H1 (cell line): ENCODE data around the gene MYL11. TPM values are rescaled to one million over a fixed set of nuclear protein-coding genes. Genes with fewer than 3 reads are reported as not detected.
A peak's percentile ranks its signal among the peaks of the same experiment; 100 is the strongest.

Experiments
- CTCF ChIA-PET: fragments of 300-600 bp; sonication (Branson Sonifier 250); formaldehyde crosslinking; loops from one replicate; lab custom pipeline; 2021; ENCODE audit not compliant: partially characterized antibody; lab: Charles Lee
- POLR2A ChIA-PET: fragments of 300-600 bp; sonication (Branson Sonifier 250); formaldehyde crosslinking; loops from one replicate; lab custom pipeline; 2021; ENCODE audit warnings: inconsistent platforms; ENCODE audit not compliant: partially characterized antibody; lab: Charles Lee
- DNase-seq, 2 experiments: peaks; one replicate each; pipeline versions ENCODE4 v3.0.0 to v3.0.0-alpha.2; 2010 to 2022; ENCODE audit warnings: low spot score in 2 of 2, low read depth in 1 of 2, mixed read lengths in 1 of 2
- FAIRE-seq: peaks from 2 replicates; lab custom pipeline; 2011; peaks lifted over from hg19 to GRCh38; lab: Jason Lieb, UNC
- H2AFZ ChIP-seq: 2 replicates; pipeline ENCODE4 v1.8.1; 2012; ENCODE audit warnings: low read length, inconsistent platforms
- H2AK5ac ChIP-seq: 2 replicates; pipeline ENCODE4 v1.6.1; 2013; ENCODE audit warnings: low read depth, low read length
- H2BK120ac ChIP-seq: replicated peaks from 2 replicates; pipeline ENCODE3; 2013; ENCODE audit warnings: low read depth, low read length, inconsistent platforms
- H2BK12ac ChIP-seq: 2 replicates; pipeline ENCODE4 v1.6.1; 2013; ENCODE audit warnings: low read depth, low read length
- H2BK15ac ChIP-seq: 2 replicates; pipeline ENCODE4 v1.6.1; 2013; ENCODE audit warnings: low read length
- H2BK20ac ChIP-seq: 2 replicates; pipeline ENCODE4 v1.6.1; 2013; ENCODE audit warnings: low read length
- H2BK5ac ChIP-seq: 2 replicates; pipeline ENCODE4 v1.6.1; 2013; ENCODE audit warnings: low read depth, low read length
- H3K14ac ChIP-seq: 2 replicates; pipeline ENCODE4 v1.6.1; 2013; ENCODE audit warnings: inconsistent platforms; ENCODE audit not compliant: insufficient read length
- H3K18ac ChIP-seq: 2 replicates; pipeline ENCODE4 v1.6.1; 2013; ENCODE audit warnings: low read length; ENCODE audit errors: extremely low read depth
- H3K23ac ChIP-seq: 2 replicates; pipeline ENCODE4 v1.6.1; 2013; ENCODE audit warnings: inconsistent platforms; ENCODE audit not compliant: insufficient read length
- H3K23me2 ChIP-seq: 2 replicates; pipeline ENCODE4 v1.6.1; 2013; ENCODE audit warnings: low read depth, low read length
- H3K27ac ChIP-seq: 2 replicates; pipeline ENCODE4 v1.6.1; 2011; ENCODE audit warnings: low read depth, low read length, inconsistent platforms
- H3K27me3 ChIP-seq, 4 experiments: replicated peaks in 1 of 4; 1 replicate in 1 of 4; 2 replicates in 3 of 4; pipeline versions ENCODE4 v1.6.1 to v1.8.1; 2011 to 2013; ENCODE audit warnings: low read length in 3 of 4, mild to moderate bottlenecking in 3 of 4, inconsistent platforms in 2 of 4, mixed read lengths in 2 of 4, moderate library complexity in 1 of 4; ENCODE audit not compliant: control insufficient read depth in 3 of 4, insufficient read depth in 3 of 4; ENCODE audit errors: extremely low read depth in 1 of 4
- H3K36me3 ChIP-seq, 4 experiments: 2 replicates each; pipeline versions ENCODE4 v1.6.1 to v1.8.1; 2011 to 2013; ENCODE audit warnings: mild to moderate bottlenecking in 4 of 4, low read length in 3 of 4, moderate library complexity in 2 of 4, control low read depth in 1 of 4, inconsistent platforms in 1 of 4; ENCODE audit not compliant: insufficient read depth in 4 of 4, control insufficient read depth in 2 of 4
- H3K4ac ChIP-seq: replicated peaks from 2 replicates; pipeline ENCODE3; 2013; ENCODE audit warnings: low read length, low read depth, mixed read lengths, inconsistent platforms; ENCODE audit not compliant: insufficient read length
- H3K4me1 ChIP-seq, 4 experiments: replicated peaks in 1 of 4; 1 replicate in 1 of 4; 2 replicates in 3 of 4; pipeline versions ENCODE4 v1.6.1 to v1.8.1; 2011 to 2013; ENCODE audit warnings: low read length in 3 of 4, inconsistent platforms in 2 of 4, mixed read lengths in 1 of 4; ENCODE audit not compliant: insufficient read depth in 4 of 4, control insufficient read depth in 3 of 4
- H3K4me2 ChIP-seq, 2 experiments: 2 replicates each; pipeline versions ENCODE4 v1.6.1 to v1.8.1; 2011 to 2013; ENCODE audit warnings: low read depth in 2 of 2, low read length in 2 of 2, control low read depth in 1 of 2, inconsistent platforms in 1 of 2, mild to moderate bottlenecking in 1 of 2; ENCODE audit not compliant: insufficient read depth in 1 of 2
- H3K4me3 ChIP-seq, 4 experiments: fragments of 200-600, 300-600 bp in 1 of 4; sonication (generic), shearing (Covaris generic), sonication (Bioruptor Twin) in 1 of 4; 2 replicates each; pipeline versions ENCODE4 v1.5.1 to v1.8.1; 2011 to 2016; ENCODE audit warnings: low read length in 4 of 4, low read depth in 3 of 4, control low read depth in 2 of 4, inconsistent platforms in 2 of 4, mild to moderate bottlenecking in 2 of 4, mixed read lengths in 1 of 4, moderate library complexity in 1 of 4; ENCODE audit not compliant: insufficient read depth in 2 of 4; ENCODE audit errors: extremely low read depth in 1 of 4
- H3K56ac ChIP-seq: replicated peaks from 2 replicates; pipeline ENCODE3; 2013; ENCODE audit warnings: low read depth, mild to moderate bottlenecking, mixed read lengths, low read length, inconsistent platforms; ENCODE audit not compliant: insufficient read length
- H3K79me1 ChIP-seq: 2 replicates; pipeline ENCODE4 v1.6.1; 2013; ENCODE audit warnings: low read depth, low read length, control low read depth
- H3K79me2 ChIP-seq, 2 experiments: 2 replicates each; pipeline versions ENCODE4 v1.6.1 to v1.8.1; 2012 to 2013; ENCODE audit warnings: low read length in 2 of 2, mild to moderate bottlenecking in 2 of 2, inconsistent platforms in 1 of 2; ENCODE audit not compliant: insufficient read depth in 2 of 2, control insufficient read depth in 1 of 2
- H3K9ac ChIP-seq, 4 experiments: replicated peaks in 1 of 4; 1 replicate in 1 of 4; 2 replicates in 3 of 4; pipeline versions ENCODE4 v1.6.1 to v1.8.1; 2011 to 2013; ENCODE audit warnings: low read depth in 3 of 4, low read length in 3 of 4, control low read depth in 2 of 4, mild to moderate bottlenecking in 2 of 4, moderate library complexity in 2 of 4, inconsistent platforms in 1 of 4; ENCODE audit errors: extremely low read depth in 1 of 4
- H3K9me3 ChIP-seq, 2 experiments: 2 replicates each; pipeline versions ENCODE4 v1.6.1 to v1.8.1; 2012 to 2013; ENCODE audit warnings: mild to moderate bottlenecking in 2 of 2, moderate library complexity in 2 of 2, control low read depth in 1 of 2, inconsistent platforms in 1 of 2, low read depth in 1 of 2, low read length in 1 of 2, mixed read lengths in 1 of 2; ENCODE audit not compliant: insufficient read depth in 2 of 2
- H4K20me1 ChIP-seq, 2 experiments: replicated peaks in 1 of 2; 2 replicates each; pipeline versions ENCODE3 to v1.8.1; 2011 to 2013; ENCODE audit warnings: inconsistent platforms in 2 of 2, low read length in 2 of 2, mild to moderate bottlenecking in 1 of 2; ENCODE audit not compliant: insufficient read depth in 2 of 2, control insufficient read depth in 1 of 2
- H4K5ac ChIP-seq: 2 replicates; pipeline ENCODE4 v1.6.1; 2013; ENCODE audit warnings: low read length, low read depth, mixed read lengths, inconsistent platforms; ENCODE audit not compliant: insufficient read length
- H4K8ac ChIP-seq: 2 replicates; pipeline ENCODE4 v1.8.0; 2013; ENCODE audit warnings: mild to moderate bottlenecking, moderate library complexity, low read length, inconsistent platforms; ENCODE audit not compliant: insufficient read depth; ENCODE audit errors: extremely low read depth
- H4K91ac ChIP-seq: replicated peaks from 2 replicates; pipeline ENCODE3; 2013; ENCODE audit warnings: low read length, mixed read lengths, inconsistent platforms; ENCODE audit not compliant: insufficient read length
- CTCF ChIP-seq, 3 experiments: IDR thresholded peaks; 1 replicate in 2 of 3; 2 replicates in 1 of 3; pipeline versions ENCODE4 v1.5.1 to v1.6.1; 2011; ENCODE audit warnings: low read length in 3 of 3, mild to moderate bottlenecking in 3 of 3, inconsistent platforms in 2 of 3, low read depth in 1 of 3, moderate library complexity in 1 of 3; ENCODE audit not compliant: insufficient read depth in 1 of 3; ENCODE audit errors: control extremely low read depth in 1 of 3
- HDAC2 ChIP-seq, 2 experiments: fragments of 300-600 bp in 1 of 2; sonication (generic) in 1 of 2; IDR thresholded peaks; 2 replicates each; pipeline ENCODE4 v1.6.1; 2011 to 2012; ENCODE audit warnings: low read depth in 2 of 2, low read length in 2 of 2, mild to moderate bottlenecking in 2 of 2, moderate library complexity in 2 of 2, borderline replicate concordance in 1 of 2, inconsistent platforms in 1 of 2
- POU5F1 ChIP-seq: IDR thresholded peaks from 2 replicates; pipeline ENCODE4 v1.6.1; 2011; ENCODE audit warnings: low read depth, mild to moderate bottlenecking, low read length, moderate library complexity
- TAF7 ChIP-seq: optimal IDR thresholded peaks from 2 replicates; pipeline ENCODE3; 2011; ENCODE audit warnings: low read depth, mild to moderate bottlenecking, inconsistent platforms, low read length, moderate library complexity, borderline replicate concordance
- TCF12 ChIP-seq: IDR thresholded peaks from 2 replicates; pipeline ENCODE4 v1.6.1; 2011; ENCODE audit warnings: low read depth, mild to moderate bottlenecking, low read length
- TEAD4 ChIP-seq: IDR thresholded peaks from 2 replicates; pipeline ENCODE4 v1.6.1; 2012; ENCODE audit warnings: low read depth, low read length, inconsistent platforms, mixed read lengths
- YY1 ChIP-seq: IDR thresholded peaks from 2 replicates; pipeline ENCODE4 v1.6.1; 2011; ENCODE audit warnings: low read depth, mild to moderate bottlenecking, low read length
- WGBS, 2 experiments: shearing (Covaris generic) in 1 of 2; methylation state at CpG; one replicate each; pipeline versions ENCODE4 v1.1.6 to v1.1.7; 2013 to 2015; ENCODE audit warnings: low lambda C conversion rate in 2 of 2, mixed read lengths in 2 of 2, inconsistent platforms in 1 of 2, low coverage in 1 of 2, missing lambda C conversion rate in 1 of 2; ENCODE audit not compliant: insufficient replicate concordance in 2 of 2, insufficient coverage in 1 of 2, insufficient read length in 1 of 2; ENCODE audit errors: extremely low coverage in 1 of 2, missing lambda C conversion rate in 1 of 2; 5-methylcytosine and 5-hydroxymethylcytosine counted together
- polyA plus RNA-seq, 7 experiments: library from polyadenylated mRNA; depleted of rRNA in 3 of 7; stranded (reverse) in 5 of 7; unstranded in 2 of 7; fragments of >200 nt in 5 of 7; fragments of 200-250 nt in 2 of 7; gene quantifications; 1 replicate in 5 of 7; 2 replicates in 1 of 7; 4 replicates in 1 of 7; pipeline versions ENCODE4 v1.2.1 to v1.2.3, GENCODE V29; 2011 to 2013; ENCODE audit warnings: missing spikeins in 2 of 7, mixed read lengths in 2 of 7
- total RNA-seq: library from RNA; stranded (reverse); fragmentation: NEBNext Ultra II Directional; extraction: Animal tissue kit (Norgen Biotek cat#: 25700); gene quantifications from 2 replicates; pipeline ENCODE4 v1.2.1, GENCODE V29; 2021

MYL11 gene
- total and polyA plus RNA-seq, 2 of the 8 experiments (the other 6 are each of a cell fraction or from before 2014, with no cell fraction given) = 1.2 to 1.4 TPM

DNA sequence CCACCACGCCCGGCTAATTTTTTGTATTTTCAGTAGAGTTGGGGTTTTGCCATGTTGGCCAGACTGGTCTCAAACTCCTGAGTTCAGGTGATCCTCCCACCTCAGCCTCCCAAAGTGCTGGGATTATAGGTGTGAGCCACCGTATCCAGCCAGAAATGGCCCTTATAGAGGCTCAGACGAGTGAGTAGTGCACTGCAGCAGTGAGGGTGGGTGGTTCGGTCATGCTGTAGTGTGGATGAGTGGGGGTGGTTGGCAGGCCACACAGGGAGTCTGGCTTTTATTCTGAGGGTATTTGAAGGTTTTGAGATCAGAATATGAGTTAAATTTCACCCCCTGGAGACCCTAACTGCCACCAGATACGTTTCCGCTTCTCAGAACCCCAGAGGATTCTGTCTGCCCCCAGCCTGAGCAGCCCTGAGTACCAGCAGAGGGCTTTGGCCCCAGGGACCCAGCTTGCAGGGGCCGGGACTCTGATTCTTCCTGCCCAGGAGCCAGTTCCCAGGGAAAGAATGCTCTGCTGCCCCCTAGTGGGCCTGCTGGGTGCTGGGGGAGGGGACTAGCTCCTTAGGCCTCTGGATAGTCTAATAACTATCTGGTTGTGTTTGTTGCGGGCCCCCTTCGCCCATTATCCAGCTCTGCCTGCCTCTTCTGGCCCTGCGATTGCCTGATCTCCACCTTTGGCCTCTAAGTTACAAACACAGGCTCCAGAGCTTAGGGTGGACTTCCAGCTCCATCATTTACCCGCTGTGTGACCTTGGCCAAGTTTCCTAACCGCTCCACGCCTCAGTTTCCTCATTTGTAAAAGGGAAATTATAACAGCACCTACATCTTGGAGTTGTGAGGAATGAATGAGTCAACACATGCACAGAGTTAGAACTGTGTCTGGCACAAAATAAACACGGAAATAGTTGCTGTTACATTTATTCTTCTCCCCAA, 34.8 kb downstream of the MYL11 start:
- Histone ChIP-seq H4K20me1 (peaks cover 2 to 18% of the 10 kb centered on the region in 2 experiments), H3K4me2 (no peak overlapping the region), H2AFZ (no peak overlapping the region), H3K23ac (no peak overlapping the region), H4K5ac (no peak overlapping the region), H4K8ac (no peak overlapping the region; the same call in 1 of the 2 replicates), H3K4ac (no peak overlapping the region), H3K9me3 (no peaks in the 10 kb centered on the region), H3K4me3 (no peak overlapping the region), H3K14ac (no peak overlapping the region), H3K27me3 (no peaks in the 10 kb centered on the region), H3K4me1 (peaks cover 3 to 12% (median 4%) of the 10 kb centered on the region in 4 experiments; a peak in 6 of 7 replicates), H3K18ac (no peak overlapping the region), H3K9ac (no peak overlapping the region), H2BK120ac (no peak overlapping the region), H4K91ac (no peak overlapping the region), H3K79me1 (peaks cover 5% of the 10 kb centered on the region; the same call in 1 of the 2 replicates), H2BK5ac (no peak overlapping the region), H3K56ac (no peak overlapping the region), H2AK5ac (no peak overlapping the region), H2BK12ac (no peak overlapping the region), H3K79me2 (peaks cover 0 to 8% of the 10 kb centered on the region in 2 experiments; a peak in 2 of 4 replicates), H2BK15ac (no peak overlapping the region), H2BK20ac (no peak overlapping the region), H3K36me3 (peaks cover 0 to 11% (median 4%) of the 10 kb centered on the region in 4 experiments; a peak in 7 of 8 replicates), H3K27ac (no peak overlapping the region), H3K23me2 (peaks cover 12% of the 10 kb centered on the region)
- CTCF ChIA-PET = interaction anchor here (0.6 to 4.2 kb wide), 25 partner anchors 9 to 1469 kb away, joined by 3 to 23 read pairs (median 4); partner anchors contain the start of gene SRCAP
- DNase-seq (peak; percentile 84 to 98), FAIRE-seq (no peak)
- POLR2A ChIA-PET = interaction anchor here (0.6 to 5.1 kb wide), 16 partner anchors 8 to 318 kb away, joined by 3 to 41 read pairs (median 4); partner anchors contain the start of genes CD2BP2, DCTPP1, TBX6 and ZNF48
- WGBS, 2 experiments = 74% methylated on average over 15 of the region's 15 CpGs; no CpG with 5 or more reads in 1 of the 2 experiments
- TF ChIP-seq POU5F1 = no peak
- no peak for TF ChIP-seq TAF7
- TF ChIP-seq HDAC2 (IDR thresholded peaks at IDR 0.05; ENCODE audit: borderline replicate concordance in 1 of 2, low read depth in 2 of 2, low read length in 2 of 2) = 0 out of 4 replicates have a peak, but pooled peaks of 1 of the 2 experiments have one; percentile 26
- TF ChIP-seq TCF12 = no peak
- TF ChIP-seq TEAD4 = 0 out of 2 replicates have a peak, but pooled peaks have one; percentile 36
- TF ChIP-seq YY1 = peak; percentile 41; the same call in 1 of the 2 replicates
- TF ChIP-seq CTCF (IDR thresholded peaks at IDR 0.05; ENCODE audit: control extremely low read depth in 1 of 3, insufficient read depth in 1 of 3, low read depth in 1 of 3, low read length in 3 of 3) = peak; percentile 81 to 97 (median 91)
